ENCODE data around the gene ENTREP3.

Gene ENTREP3

GRCh38 chr1:155278689-155279160, 23.4 kb upstream of the ENTREP3 start:
- no peak for DNase-seq (ENCODE audit: low spot score)

GRCh38 chr1:155277902-155278688, 22.8 kb upstream of the ENTREP3 start:
- peak; percentile 61 for DNase-seq (ENCODE audit: low spot score)

- peak; percentile 99 for DNase-seq (ENCODE audit: low spot score)
Observed at GRCh38 chr1:155277070-155277901, 22.0 kb upstream of the ENTREP3 start, which contains the start of gene HCN3. HCN3 (plus strand) TSS chr1:155277463; CDS start chr1:155277591, 128 bp downstream.

GRCh38 chr1:155273343-155274245, 18.3 kb upstream of the ENTREP3 start, which contains the start of gene CLK2:
CLK2 (minus strand) TSS chr1:155273504; CDS start chr1:155270977, 2,527 bp downstream.
- peak; percentile 98 for DNase-seq (ENCODE audit: low spot score)

GRCh38 chr1:155272466-155273342, 17.4 kb upstream of the ENTREP3 start:
- DNase-seq (ENCODE audit: low spot score) = peak; percentile 74

- DNase-seq (ENCODE audit: low spot score) = no peak
Observed at GRCh38 chr1:155269381-155269780, 14.1 kb upstream of the ENTREP3 start.

- DNase-seq (ENCODE audit: low spot score) = no peak
Observed at GRCh38 chr1:155268630-155269029, 13.3 kb upstream of the ENTREP3 start.

GRCh38 chr1:155267373-155267772, 12.1 kb upstream of the ENTREP3 start:
- DNase-seq (ENCODE audit: low spot score) = no peak

- no peak for DNase-seq (ENCODE audit: low spot score)
Observed at GRCh38 chr1:155266553-155266952, 11.3 kb upstream of the ENTREP3 start.

GRCh38 chr1:155263067-155263466, 7.8 kb upstream of the ENTREP3 start:
- DNase-seq (ENCODE audit: low spot score) = no peak

GRCh38 chr1:155261852-155262673, 6.8 kb upstream of the ENTREP3 start, which contains the start of gene SCAMP3:
SCAMP3 (minus strand) TSS chr1:155262360; CDS start chr1:155262151, 209 bp downstream.
- peak; percentile 97 for DNase-seq (ENCODE audit: low spot score)

- DNase-seq (ENCODE audit: low spot score) = peak; percentile 34
Observed at GRCh38 chr1:155261493-155261851, 6.2 kb upstream of the ENTREP3 start.

- no peak for DNase-seq (ENCODE audit: low spot score)
Observed at GRCh38 chr1:155260276-155260675, 5.0 kb upstream of the ENTREP3 start.

GRCh38 chr1:155256058-155256852, 972 bp upstream of the ENTREP3 start:
- DNase-seq (ENCODE audit: low spot score) = no peak

- DNase-seq (ENCODE audit: low spot score) = peak; percentile 53
Observed at GRCh38 chr1:155254714-155255242, 505 bp downstream of the ENTREP3 start.

- DNase-seq (ENCODE audit: low spot score) = peak; percentile 33
Observed at GRCh38 chr1:155254228-155254713, 1.0 kb downstream of the ENTREP3 start.

GRCh38 chr1:155253797-155254196, 1.5 kb downstream of the ENTREP3 start:
- DNase-seq (ENCODE audit: low spot score) = peak; percentile 11

GRCh38 chr1:155253208-155253607, 2.1 kb downstream of the ENTREP3 start:
- no peak for DNase-seq (ENCODE audit: low spot score)

Measured in GM03348 (cell line).